ENCODE data around the gene SPAG6. TPM values are rescaled to one million over a fixed set of nuclear protein-coding genes. Genes with fewer than 3 reads are reported as not detected.
A peak's percentile ranks its signal among the peaks of the same experiment; 100 is the strongest.

SPAG6 gene
- total and polyA plus RNA-seq, 2 experiments from 2014 or later, result 0.21 TPM; not detected in 1

- no peak for TF ChIP-seq REST (IDR thresholded peaks at IDR 0.05; ENCODE audit: unreplicated experiment)
Observed at GRCh38 chr10:22374489-22375126, 29.3 kb downstream of the SPAG6 start (continued).

GRCh38 chr10:22379059-22379458, 33.8 kb downstream of the SPAG6 start:
- H3K9me3 Mint-ChIP-seq, result no peaks in the 10 kb centered on the region
- peak overlapping the region; percentile 67; the same call in 1 of the 2 replicates for H2AFZ ChIP-seq
- no peak for TF ChIP-seq POLR2AphosphoS5 (IDR thresholded peaks at IDR 0.05; ENCODE audit: low read depth)
- no peak for TF ChIP-seq EZH2 (IDR thresholded peaks at IDR 0.05; ENCODE audit: low read depth, unreplicated experiment)
- no peak for TF ChIP-seq CREB1 (CRISPR knock-in tag; IDR thresholded peaks at IDR 0.05; ENCODE audit: low read depth)
- TF ChIP-seq REST (IDR thresholded peaks at IDR 0.05; ENCODE audit: unreplicated experiment), result no peak
- TF ChIP-seq CTCF (conservative IDR thresholded peaks at IDR 0.05; ENCODE audit: low read depth in 2 of 2), result no peak
- no peak for TF ChIP-seq ZNF331 (CRISPR knock-in tag; IDR thresholded peaks at IDR 0.05; ENCODE audit: low read depth)
- no peak for TF ChIP-seq ZNF462 (CRISPR knock-in tag; IDR thresholded peaks at IDR 0.05)
- TF ChIP-seq ZNF114 (CRISPR knock-in tag; IDR thresholded peaks at IDR 0.05), result no peak

More at GRCh38 chr10:22379059-22379458, 33.8 kb downstream of the SPAG6 start:
- Histone ChIP-seq H3K4me3 (no peak overlapping the region), H3K9me2 (ENCODE audit: insufficient read depth) (no peaks in the 10 kb centered on the region), H4K20me1 (replicated peaks; ENCODE audit: insufficient read depth) (no peaks in the 10 kb centered on the region), H3F3A (replicated peaks; ENCODE audit: low read depth) (no peaks in the 10 kb centered on the region), H3K4me2 (0 out of 2 replicates have a peak overlapping the region, but pooled peaks have one; percentile 17), H3K27ac (ENCODE audit: low read depth) (no peak overlapping the region; the same call in 1 of the 2 replicates), H3K79me2 (replicated peaks; ENCODE audit: insufficient read depth) (no peaks in the 10 kb centered on the region), H3K4me1 (ENCODE audit: insufficient read depth) (peaks cover 7% of the 10 kb centered on the region; the same call in 1 of the 2 replicates), H3K27me3 (ENCODE audit: insufficient read depth) (no peaks in the 10 kb centered on the region), H3K36me3 (ENCODE audit: insufficient read depth) (no peaks in the 10 kb centered on the region)
- DNase-seq (ENCODE audit: low spot score), result peak; percentile 22
- Mint-ChIP-seq H3K4me3 (no peak overlapping the region), H3K4me1 (peaks cover 11% of the 10 kb centered on the region; the same call in 2 of the 3 replicates), H3K27ac (no peak overlapping the region), H3K36me3 (ENCODE audit: low read depth) (no peaks in the 10 kb centered on the region), H3K27me3 (ENCODE audit: insufficient read depth, low read depth, poor library complexity) (no peaks in the 10 kb centered on the region)
- ATAC-seq, result peak; percentile 55; the same call in 2 of the 3 replicates
